Fibroblast of pulmonary artery (primary cell): ENCODE results near the gene NCR3LG1.
"Not testable (repeated sequence)": the region's sequence is repeated elsewhere in the genome, so short reads cannot be mapped to it uniquely, and the experiment has no call there.

Experiments
- DNase-seq: peaks from one replicate; pipeline ENCODE4 v3.0.0-alpha.2; 2010; ENCODE audit warnings: low read depth
- H3K4me3 ChIP-seq: replicated peaks from 2 replicates; pipeline ENCODE4 v1.5.1; 2011; ENCODE audit warnings: low read depth, mild to moderate bottlenecking, control low read depth, low read length, moderate library complexity
- CTCF ChIP-seq: IDR thresholded peaks from 2 replicates; pipeline ENCODE4 v1.5.1; 2011; ENCODE audit warnings: mild to moderate bottlenecking, control low read depth, low read length, inconsistent platforms; ENCODE audit errors: missing control alignments

NCR3LG1 gene

DNA sequence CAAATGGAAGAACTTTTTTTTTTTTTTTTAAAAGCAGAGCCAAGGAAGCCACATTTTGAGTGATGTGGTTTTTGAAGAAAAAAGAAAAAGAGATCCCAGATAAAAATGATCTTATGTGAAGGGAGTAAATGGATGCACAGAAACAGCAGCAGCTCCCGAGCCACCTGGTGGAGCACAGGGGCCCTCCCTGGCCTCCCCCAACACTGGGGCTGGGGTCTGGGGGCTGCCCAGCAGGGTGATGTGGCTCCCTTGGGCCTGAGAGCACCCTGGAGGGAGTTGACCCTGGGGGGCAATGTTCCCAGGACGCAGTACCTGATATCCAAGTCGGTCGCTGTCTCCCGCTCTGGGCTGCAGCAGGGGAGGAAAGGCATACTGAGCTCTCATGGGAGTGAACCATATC, 63.4 kb downstream of the NCR3LG1 start:
- DNase-seq, result no peak
- H3K4me3 ChIP-seq, result no peak overlapping the region
- TF ChIP-seq CTCF, result no peak

DNA sequence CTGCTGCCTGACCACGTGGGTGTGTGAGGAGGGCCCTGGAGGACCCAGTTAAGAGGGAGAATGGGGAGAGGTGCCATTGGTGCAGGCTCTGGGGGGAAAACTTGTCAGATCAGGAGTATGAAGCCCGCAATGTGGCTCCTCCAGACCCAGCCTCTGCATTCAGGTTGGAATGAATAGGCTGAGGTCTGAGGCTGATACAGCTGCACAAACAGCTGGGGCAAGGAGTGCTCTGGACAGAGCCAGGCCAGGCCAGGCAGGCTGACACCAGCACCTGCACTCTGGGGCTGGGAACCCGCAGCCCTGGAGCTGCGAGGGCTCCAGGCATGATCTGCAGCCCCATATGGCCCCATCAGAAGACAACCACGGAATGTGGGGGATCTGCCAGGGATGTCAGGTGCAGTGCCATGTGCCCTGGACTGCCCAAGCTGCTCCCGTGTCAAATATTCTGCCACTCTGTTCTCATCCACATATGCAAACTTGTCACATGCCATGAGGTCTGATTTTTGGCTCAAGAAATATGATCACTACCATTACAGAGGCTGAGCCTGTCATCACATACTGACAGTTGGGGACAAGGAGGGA, 64.0 kb downstream of the NCR3LG1 start:
- no peak for TF ChIP-seq CTCF
- no peak for DNase-seq

DNA sequence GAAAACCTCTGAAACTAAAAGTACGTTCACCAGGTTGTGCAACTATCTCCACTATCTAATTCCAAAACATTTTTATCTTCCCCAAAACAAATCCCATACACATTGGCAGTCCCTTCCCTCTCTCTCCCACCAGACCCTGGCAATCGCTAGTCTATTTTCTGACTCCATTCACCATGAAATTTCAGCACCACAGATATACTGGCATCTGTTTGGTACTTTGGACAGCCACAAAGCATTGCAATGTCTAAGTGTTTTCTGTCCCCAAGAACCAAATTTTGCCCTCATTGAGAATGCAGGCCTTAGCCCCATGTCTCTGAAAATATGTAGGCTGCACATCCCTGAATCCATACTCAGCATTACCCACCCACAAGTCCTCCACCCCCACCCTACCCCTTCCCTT, 64.9 kb downstream of the NCR3LG1 start:
- TF ChIP-seq CTCF, result no peak
- H3K4me3 ChIP-seq, result no peak overlapping the region

More for the DNA sequence above, 64.0 kb downstream of the NCR3LG1 start:
- no peak overlapping the region for H3K4me3 ChIP-seq

GRCh38 chr11:17418444-17419081, 67.0 kb downstream of the NCR3LG1 start:
- H3K4me3 ChIP-seq, result no peak overlapping the region

More for the DNA sequence above, 64.9 kb downstream of the NCR3LG1 start:
- DNase-seq, result no peak

GRCh38 chr11:17421781-17422180, 70.2 kb downstream of the NCR3LG1 start:
- no peak overlapping the region for H3K4me3 ChIP-seq
- TF ChIP-seq CTCF, result no peak
- DNase-seq, result no peak

More at GRCh38 chr11:17418444-17419081, 67.0 kb downstream of the NCR3LG1 start:
- no peak for DNase-seq
- TF ChIP-seq CTCF, result no peak

DNA sequence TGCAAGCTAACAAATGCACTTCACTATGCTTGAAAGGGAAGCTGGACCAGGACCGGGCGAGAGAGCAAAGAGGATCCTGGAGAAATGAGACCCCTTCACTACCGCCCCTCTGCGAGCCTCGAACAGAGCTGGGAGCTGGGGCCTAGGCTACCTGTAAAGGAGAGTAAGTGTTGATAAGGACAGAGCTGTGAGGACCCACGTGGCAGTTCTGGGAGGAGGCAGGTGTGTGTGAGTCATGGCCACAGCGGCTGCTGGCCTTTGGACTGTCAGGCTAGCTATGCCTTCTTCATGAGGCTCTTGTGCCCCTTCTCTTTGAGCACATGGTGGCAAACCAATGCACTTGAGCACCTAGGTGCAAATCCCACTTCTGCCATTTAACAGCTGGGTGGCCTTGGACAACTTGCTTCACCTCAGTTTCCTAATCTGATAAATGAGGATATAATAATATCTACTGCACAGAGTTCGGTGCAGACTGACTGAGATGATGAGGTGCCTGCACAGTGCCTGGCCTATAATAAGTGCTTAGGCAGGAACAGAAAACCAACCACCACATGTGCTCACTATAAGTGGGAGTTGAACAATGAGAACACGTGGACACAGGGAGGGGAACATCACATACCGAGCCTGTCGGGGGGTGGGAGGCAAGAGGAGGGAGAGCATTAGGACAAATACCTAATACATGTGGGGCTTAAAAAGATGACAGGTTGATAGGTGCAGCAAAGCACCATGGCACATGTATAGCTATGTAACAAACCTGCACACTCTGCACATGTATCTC, 72.1 kb downstream of the NCR3LG1 start:
- no peak overlapping the region for H3K4me3 ChIP-seq
- DNase-seq, result no peak
- no peak for TF ChIP-seq CTCF

- DNase-seq, H3K4me3 ChIP-seq: not testable (repeated sequence)
These were observed 74.6 kb downstream of the NCR3LG1 start for GRCh38 chr11:17426233-17426632.
